HG03045 (cell line): ENCODE measurements around the gene PARD6A.
A peak's percentile ranks its signal among the peaks of the same experiment; 100 is the strongest.

Source experiments
- ATAC-seq: cut with Tn5 transposase; IDR thresholded peaks from one replicate; pipeline ENCODE4 v1.9.1; 2021; ENCODE audit warnings: mild to moderate bottlenecking, moderate library complexity; ENCODE audit not compliant: unreplicated experiment

The PARD6A gene

GRCh38 chr16:67666032-67666551, 5.3 kb downstream of the PARD6A start:
- peak; percentile 6 for ATAC-seq

DNA sequence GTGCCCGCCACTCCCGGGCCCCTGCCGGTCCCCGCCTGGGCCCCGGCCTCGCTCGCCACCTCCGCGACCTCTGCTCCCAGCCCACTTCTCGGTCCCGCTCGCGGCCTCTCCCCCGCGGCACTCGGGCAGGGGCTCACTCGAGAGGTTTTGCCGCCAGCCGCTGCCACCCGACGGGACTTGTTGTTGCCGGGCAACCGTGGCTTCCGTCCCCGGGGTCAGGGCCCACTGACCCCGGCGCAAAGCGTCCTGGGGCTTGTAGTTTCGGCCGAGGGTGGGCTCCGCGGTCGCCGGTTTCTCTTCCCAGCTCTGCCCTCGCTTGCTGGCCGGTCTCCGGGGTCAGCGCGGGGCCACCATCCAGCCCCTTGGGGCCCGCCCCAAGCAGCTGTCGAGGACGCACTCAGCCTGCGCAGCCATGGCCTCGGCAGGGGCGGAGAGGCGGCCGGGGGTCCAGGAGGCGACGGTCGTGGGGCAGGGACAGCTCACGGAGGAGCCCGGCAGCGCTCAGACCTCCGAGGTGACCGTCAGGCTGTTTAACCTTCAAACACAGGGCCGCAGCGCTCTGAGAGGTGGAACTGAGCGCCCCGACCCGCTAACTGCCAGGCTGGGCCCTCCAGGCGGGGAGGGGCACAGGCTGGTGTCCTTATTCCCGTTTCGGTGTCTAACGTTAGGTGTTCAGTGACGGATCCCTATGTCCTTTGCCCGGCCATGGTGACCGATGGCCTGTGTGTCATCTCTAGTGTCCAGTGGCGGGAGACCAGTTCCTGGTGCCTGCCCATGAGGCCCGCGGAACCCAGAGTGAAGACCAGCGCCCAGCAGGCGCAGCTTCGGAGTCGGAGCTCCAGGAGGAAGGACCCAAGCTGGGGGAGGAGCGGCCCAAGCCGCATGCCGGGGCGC, 6.0 kb downstream of the PARD6A start, which contains the start of the genes C16orf86 and ENKD1:
TSS of gene C16orf86 (plus strand) at position 256 of the 894 bp plus-strand sequence. CDS start at position 413, 157 bp downstream.
TSS of gene ENKD1 (minus strand) at position 192 of the 894 bp plus-strand sequence. CDS start 308 bp downstream, outside the sequence.
- ATAC-seq, result peak; percentile 51

DNA sequence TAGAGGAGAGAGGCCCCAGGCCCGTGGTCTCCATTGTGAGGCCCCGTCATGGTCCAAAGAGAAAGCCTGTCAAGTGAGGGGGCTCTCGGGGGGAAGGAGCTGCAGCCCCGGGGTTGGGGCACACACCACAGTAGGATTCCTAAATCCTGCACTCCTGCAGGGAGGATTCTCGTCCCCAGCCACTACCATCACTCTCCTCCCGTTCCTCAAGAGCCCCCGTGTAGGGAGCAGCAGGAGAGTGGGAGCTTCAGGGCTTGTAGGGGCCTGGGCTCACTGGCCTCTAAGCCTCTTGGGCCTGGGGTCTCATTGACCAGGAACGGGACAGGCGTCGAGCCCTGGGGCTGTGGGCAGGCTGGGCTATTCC, 6.7 kb downstream of the PARD6A start:
- ATAC-seq, result no peak

GRCh38 chr16:67667817-67668494, 7.2 kb downstream of the PARD6A start:
- peak; percentile 57 for ATAC-seq

GRCh38 chr16:67668495-67669157, 7.9 kb downstream of the PARD6A start:
- ATAC-seq, result no peak

DNA sequence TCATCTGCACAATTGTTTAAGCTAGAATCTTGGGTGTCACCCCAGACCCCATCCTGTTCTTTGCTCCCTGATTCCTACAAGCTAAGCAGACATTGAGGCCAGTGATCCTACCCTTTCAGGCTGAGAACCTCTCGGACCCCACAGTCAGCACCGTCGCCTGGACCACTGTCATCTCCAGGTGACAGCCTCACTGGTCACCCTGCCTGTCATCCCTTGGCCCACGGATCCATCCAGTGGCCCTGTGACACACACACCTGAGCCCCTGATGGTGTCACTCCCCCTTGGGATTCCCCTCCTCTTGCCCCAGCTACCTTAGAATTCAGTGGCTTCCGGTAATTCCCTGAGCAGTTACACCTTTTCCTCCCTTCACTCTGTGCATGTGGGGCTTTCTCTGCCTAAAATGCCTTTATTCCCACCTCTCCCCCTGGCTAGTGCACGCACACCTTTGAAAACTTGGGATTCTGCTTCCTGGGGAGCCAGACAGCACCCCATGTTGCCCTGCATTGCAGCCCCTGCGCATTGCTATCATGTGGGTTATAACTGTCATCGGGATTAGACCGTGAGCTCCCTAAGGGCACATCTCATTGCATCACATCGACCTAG, 8.8 kb downstream of the PARD6A start:
- no peak for ATAC-seq

- ATAC-seq, result no peak
Observed at GRCh38 chr16:67672306-67672705, 11.5 kb downstream of the PARD6A start.

DNA sequence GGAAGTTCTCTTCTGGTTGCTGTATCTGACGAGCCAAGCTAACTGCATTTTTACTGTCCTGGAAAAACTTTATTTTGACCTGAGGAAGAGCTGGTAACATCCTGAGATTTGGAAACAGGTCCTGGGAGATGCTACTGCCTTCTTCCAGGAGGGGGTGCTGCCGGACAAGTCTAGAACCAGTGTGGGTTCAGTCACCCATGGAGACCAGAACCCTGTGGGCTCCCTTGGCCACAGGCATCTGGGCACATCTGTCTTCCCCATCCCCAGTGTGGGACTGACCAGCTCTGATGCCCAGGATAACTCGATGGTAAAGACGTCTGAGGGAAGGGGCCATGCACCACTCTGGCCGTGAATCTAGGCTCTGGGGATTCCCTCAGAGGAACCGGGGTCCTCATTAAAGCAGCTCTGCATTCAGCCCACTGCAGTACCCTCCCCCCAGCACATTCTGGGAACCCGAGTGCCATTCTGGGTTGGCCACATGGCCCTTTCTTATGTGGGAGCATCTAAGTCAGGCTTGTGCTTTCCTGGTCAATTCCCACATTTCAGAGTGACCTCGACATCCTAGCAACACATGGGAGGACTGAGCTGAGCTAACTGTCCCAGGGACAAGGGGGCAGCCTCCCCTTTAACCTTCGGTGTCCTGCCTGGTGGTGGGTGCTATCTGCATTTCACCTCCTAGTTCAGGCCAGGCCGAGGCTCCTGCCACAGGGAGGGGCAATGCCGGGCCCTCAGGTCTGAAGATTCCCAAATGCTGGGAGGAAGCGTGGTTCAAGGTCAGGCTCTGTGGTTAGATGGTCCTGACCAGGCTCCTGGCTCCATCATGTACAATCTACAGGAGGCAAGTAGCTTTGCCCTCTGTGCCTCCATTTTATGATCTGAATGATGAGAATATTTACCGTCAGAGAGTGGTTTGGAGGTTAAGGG, 12.2 kb downstream of the PARD6A start:
- ATAC-seq, result no peak

DNA sequence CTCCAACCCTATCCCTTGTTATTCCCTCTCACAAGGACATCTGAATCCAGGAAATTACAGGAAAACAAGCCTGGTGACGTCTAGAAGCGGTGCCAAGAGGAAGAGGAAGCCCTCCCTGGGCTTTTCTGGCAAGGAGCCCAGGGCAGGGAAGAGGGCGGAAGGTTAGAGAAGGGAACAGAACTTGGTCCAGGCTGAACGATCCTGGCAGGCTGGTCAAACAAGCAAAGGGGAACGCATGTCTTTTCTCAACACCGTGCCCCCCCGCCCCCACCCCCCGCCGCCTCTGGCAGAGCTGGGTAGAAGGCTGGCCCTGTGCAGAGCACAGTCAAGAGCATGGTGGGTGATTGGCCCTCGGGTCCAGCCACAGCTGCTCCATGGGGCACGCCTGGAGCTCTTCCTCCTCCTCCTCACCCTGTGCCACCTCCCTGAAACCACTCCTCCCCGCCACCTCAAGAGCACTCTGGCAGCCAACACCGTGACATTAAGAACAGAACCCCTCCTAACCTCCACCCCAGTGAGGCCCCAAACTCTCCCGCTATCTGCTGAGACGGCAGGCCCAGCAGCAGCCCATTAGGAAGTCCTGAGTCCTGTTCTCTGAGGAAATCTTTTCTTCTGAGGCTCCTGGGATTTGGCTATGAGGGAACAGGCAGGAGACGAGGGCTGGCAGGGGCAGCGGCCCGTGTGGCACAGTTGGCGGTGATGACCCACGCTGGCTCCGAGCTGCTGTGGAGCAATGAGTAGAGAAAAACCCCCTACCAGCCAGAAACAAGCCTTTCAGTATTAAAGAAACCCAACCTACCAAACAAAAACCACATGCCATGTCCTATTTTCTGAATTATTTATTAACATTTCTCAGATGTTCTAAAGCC, 13.2 kb downstream of the PARD6A start:
- ATAC-seq, result no peak

- no peak for ATAC-seq
Observed at GRCh38 chr16:67674851-67675578, 14.3 kb downstream of the PARD6A start.

- no peak for ATAC-seq
Observed at GRCh38 chr16:67675579-67675935, 14.8 kb downstream of the PARD6A start.

- ATAC-seq, result no peak
Observed at GRCh38 chr16:67675999-67676398, 15.2 kb downstream of the PARD6A start.

- no peak for ATAC-seq
Observed at GRCh38 chr16:67676516-67676915, 15.8 kb downstream of the PARD6A start.

DNA sequence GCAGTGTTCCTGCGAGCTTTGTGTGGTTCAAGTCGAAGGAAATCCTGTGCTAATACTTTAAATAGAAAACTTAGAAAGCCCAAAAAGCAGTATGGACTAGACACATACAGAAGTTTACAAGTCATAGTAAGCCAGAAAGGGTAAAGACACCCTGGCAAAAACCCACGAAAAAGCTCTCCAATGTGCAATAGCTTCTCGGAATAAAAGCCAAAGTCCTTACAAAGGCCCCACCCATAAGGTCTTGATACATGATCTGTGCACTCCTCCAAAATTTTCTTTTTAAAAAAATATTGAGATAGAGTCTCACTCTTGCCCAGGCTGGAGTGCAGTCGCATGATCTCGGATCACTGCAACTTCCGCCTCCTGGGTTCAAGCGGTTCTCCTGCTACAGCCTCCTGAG, 16.2 kb downstream of the PARD6A start:
- no peak for ATAC-seq

DNA sequence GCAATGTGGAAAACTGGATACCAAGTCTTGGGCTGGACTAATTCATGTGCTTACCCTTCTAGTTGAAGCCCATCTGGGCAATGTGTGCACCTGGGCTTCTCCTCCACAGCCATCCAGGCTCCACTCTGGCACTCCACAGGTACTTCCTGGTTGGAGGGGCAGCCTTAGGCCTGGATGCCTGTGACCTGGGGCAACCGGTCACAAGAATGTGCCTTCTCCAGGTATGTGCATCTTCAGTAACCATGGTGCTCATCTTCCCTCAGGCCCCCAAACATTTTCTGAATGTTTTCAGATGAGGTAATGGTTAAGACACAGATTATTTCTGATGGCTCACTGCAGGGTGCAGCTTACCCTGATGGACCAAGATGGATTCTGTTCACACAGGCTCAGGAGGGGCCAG, 17.0 kb downstream of the PARD6A start:
- no peak for ATAC-seq

DNA sequence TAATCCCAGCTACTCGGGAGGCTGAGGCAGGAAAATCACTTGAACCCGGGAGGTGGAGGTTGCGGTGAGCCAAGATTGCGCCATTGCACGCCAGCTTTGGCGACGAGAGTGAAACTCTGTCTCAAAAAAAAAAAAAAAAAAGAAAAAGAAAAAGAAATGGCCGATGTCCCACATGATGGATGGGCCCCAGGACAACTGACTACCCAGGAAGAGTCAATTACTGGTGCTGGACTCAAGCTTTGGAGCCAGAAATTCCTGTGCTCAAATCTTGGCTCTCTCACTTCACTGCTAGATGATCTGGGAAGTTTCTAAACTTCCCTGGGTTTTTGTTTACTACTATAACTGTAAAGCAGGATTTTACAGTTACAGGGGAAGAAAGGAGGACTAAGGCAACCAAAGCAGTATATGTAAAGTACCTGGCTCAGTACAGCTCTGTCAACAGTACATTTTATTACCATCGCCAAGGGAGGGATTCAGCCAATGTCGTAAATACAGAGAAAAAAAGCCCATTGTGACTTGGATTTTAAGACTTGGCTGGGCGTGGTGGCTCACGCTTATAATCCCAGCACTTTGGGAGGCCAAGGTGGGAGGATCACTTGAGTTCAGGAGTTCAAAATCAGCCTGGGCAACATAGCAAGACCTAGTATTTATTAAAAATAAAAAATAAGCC, 17.7 kb downstream of the PARD6A start:
- no peak for ATAC-seq
